Measurements from ENCODE around the gene TMEM134. TPM values are rescaled to one million over a fixed set of nuclear protein-coding genes. Genes with fewer than 3 reads are reported as not detected.

TMEM134 gene
- total RNA-seq, 1 experiment from 2014 or later = 99.7 TPM

- Histone ChIP-seq H3K36me3 (ENCODE audit: insufficient read depth, low read length) (no peaks in the 10 kb centered on the region), H3K9me2 (replicated peaks; ENCODE audit: insufficient read depth, low read length) (no peaks in the 10 kb centered on the region), H3K9me3 (ENCODE audit: low read length) (no peaks in the 10 kb centered on the region), H2AFZ (ENCODE audit: low read length) (no peak overlapping the region), H3K27ac (ENCODE audit: low read length) (peak overlapping the region; percentile 41), H4K20me1 (ENCODE audit: insufficient read depth, low read depth, low read length) (no peaks in the 10 kb centered on the region), H3K79me2 (ENCODE audit: low read length) (peaks cover 23% of the 10 kb centered on the region), H3K4me2 (ENCODE audit: low read depth, low read length, poor library complexity, severe bottlenecking) (peak overlapping the region; percentile 86), H3K27me3 (ENCODE audit: low read length) (no peaks in the 10 kb centered on the region), H3K4me3 (ENCODE audit: low read length) (peak overlapping the region; percentile 68), H3K4me1 (ENCODE audit: low read length) (peaks cover 59% of the 10 kb centered on the region), H3K9ac (ENCODE audit: low read length) (peak overlapping the region; percentile 73)
- no peak for DNase-seq
Observed at GRCh38 chr11:67463680-67464410, 5.2 kb downstream of the TMEM134 start.

- no peaks in the 10 kb centered on the region for H3K36me3 ChIP-seq (ENCODE audit: insufficient read depth, low read length)
- no peak for DNase-seq
- no peak overlapping the region for H3K27ac ChIP-seq (ENCODE audit: low read length)
- no peaks in the 10 kb centered on the region for H3K9me2 ChIP-seq (replicated peaks; ENCODE audit: insufficient read depth, low read length)
- H3K4me2 ChIP-seq (ENCODE audit: low read depth, low read length, poor library complexity, severe bottlenecking) = no peak overlapping the region
- no peaks in the 10 kb centered on the region for H4K20me1 ChIP-seq (ENCODE audit: insufficient read depth, low read depth, low read length)
- H3K4me1 ChIP-seq (ENCODE audit: low read length) = peaks cover 62% of the 10 kb centered on the region
- no peaks in the 10 kb centered on the region for H3K27me3 ChIP-seq (ENCODE audit: low read length)
- no peaks in the 10 kb centered on the region for H3K9me3 ChIP-seq (ENCODE audit: low read length)
- no peak overlapping the region for H2AFZ ChIP-seq (ENCODE audit: low read length)
- H3K4me3 ChIP-seq (ENCODE audit: low read length) = no peak overlapping the region
- H3K9ac ChIP-seq (ENCODE audit: low read length) = no peak overlapping the region
- peaks cover 16% of the 10 kb centered on the region for H3K79me2 ChIP-seq (ENCODE audit: low read length)
Observed at GRCh38 chr11:67463186-67463585, 5.9 kb downstream of the TMEM134 start.

- Histone ChIP-seq H3K4me1 (ENCODE audit: low read length) (peaks cover 27% of the 10 kb centered on the region), H3K4me2 (ENCODE audit: low read depth, low read length, poor library complexity, severe bottlenecking) (no peak overlapping the region), H3K9me2 (replicated peaks; ENCODE audit: insufficient read depth, low read length) (no peaks in the 10 kb centered on the region), H3K27me3 (ENCODE audit: low read length) (no peaks in the 10 kb centered on the region), H3K27ac (ENCODE audit: low read length) (peak overlapping the region; percentile 94; the same call in 1 of the 2 replicates), H3K9ac (ENCODE audit: low read length) (0 out of 2 replicates have a peak overlapping the region, but pooled peaks have one; percentile 59), H3K36me3 (ENCODE audit: insufficient read depth, low read length) (no peaks in the 10 kb centered on the region), H2AFZ (ENCODE audit: low read length) (no peak overlapping the region), H4K20me1 (ENCODE audit: insufficient read depth, low read depth, low read length) (no peaks in the 10 kb centered on the region), H3K4me3 (ENCODE audit: low read length) (no peak overlapping the region), H3K9me3 (ENCODE audit: low read length) (no peaks in the 10 kb centered on the region), H3K79me2 (ENCODE audit: low read length) (no peaks in the 10 kb centered on the region)
- DNase-seq = no peak
Observed at GRCh38 chr11:67458266-67458665, 10.8 kb downstream of the TMEM134 start.

GRCh38 chr11:67457453-67457852 lies 11.6 kb downstream of the TMEM134 start:
- Histone ChIP-seq H2AFZ (ENCODE audit: low read length) (no peak overlapping the region), H3K4me1 (ENCODE audit: low read length) (peaks cover 27% of the 10 kb centered on the region), H4K20me1 (ENCODE audit: insufficient read depth, low read depth, low read length) (no peaks in the 10 kb centered on the region), H3K9me2 (replicated peaks; ENCODE audit: insufficient read depth, low read length) (no peaks in the 10 kb centered on the region), H3K9ac (ENCODE audit: low read length) (no peak overlapping the region), H3K36me3 (ENCODE audit: insufficient read depth, low read length) (no peaks in the 10 kb centered on the region), H3K4me2 (ENCODE audit: low read depth, low read length, poor library complexity, severe bottlenecking) (no peak overlapping the region), H3K4me3 (ENCODE audit: low read length) (no peak overlapping the region), H3K79me2 (ENCODE audit: low read length) (no peaks in the 10 kb centered on the region), H3K27me3 (ENCODE audit: low read length) (no peaks in the 10 kb centered on the region), H3K27ac (ENCODE audit: low read length) (no peak overlapping the region), H3K9me3 (ENCODE audit: low read length) (no peaks in the 10 kb centered on the region)
- DNase-seq = no peak

GRCh38 chr11:67456068-67456705 lies 12.9 kb downstream of the TMEM134 start:
- Histone ChIP-seq H3K4me3 (ENCODE audit: low read length) (no peak overlapping the region), H2AFZ (ENCODE audit: low read length) (no peak overlapping the region), H3K79me2 (ENCODE audit: low read length) (no peaks in the 10 kb centered on the region), H3K9me3 (ENCODE audit: low read length) (no peaks in the 10 kb centered on the region), H3K9me2 (replicated peaks; ENCODE audit: insufficient read depth, low read length) (no peaks in the 10 kb centered on the region), H3K4me1 (ENCODE audit: low read length) (peaks cover 25% of the 10 kb centered on the region), H3K27me3 (ENCODE audit: low read length) (no peaks in the 10 kb centered on the region), H3K36me3 (ENCODE audit: insufficient read depth, low read length) (no peaks in the 10 kb centered on the region), H3K9ac (ENCODE audit: low read length) (no peak overlapping the region), H4K20me1 (ENCODE audit: insufficient read depth, low read depth, low read length) (no peaks in the 10 kb centered on the region), H3K4me2 (ENCODE audit: low read depth, low read length, poor library complexity, severe bottlenecking) (no peak overlapping the region), H3K27ac (ENCODE audit: low read length) (no peak overlapping the region)
- no peak for DNase-seq

- no peak for DNase-seq
- H2AFZ ChIP-seq (ENCODE audit: low read length) = no peak within 1 kb of the TSS
- no peaks in the 10 kb centered on the region for H3K27me3 ChIP-seq (ENCODE audit: low read length)
- no peaks in the 10 kb centered on the region for H3K36me3 ChIP-seq (ENCODE audit: insufficient read depth, low read length)
- peaks cover 17% of the 10 kb centered on the region for H3K4me1 ChIP-seq (ENCODE audit: low read length)
- no peak within 1 kb of the TSS for H3K9ac ChIP-seq (ENCODE audit: low read length)
- H3K79me2 ChIP-seq (ENCODE audit: low read length) = no peaks in the 10 kb centered on the region
- no peak within 1 kb of the TSS for H3K4me2 ChIP-seq (ENCODE audit: low read depth, low read length, poor library complexity, severe bottlenecking)
- H4K20me1 ChIP-seq (ENCODE audit: insufficient read depth, low read depth, low read length) = no peaks in the 10 kb centered on the region
- no peak within 1 kb of the TSS for H3K4me3 ChIP-seq (ENCODE audit: low read length)
- H3K9me2 ChIP-seq (replicated peaks; ENCODE audit: insufficient read depth, low read length) = no peaks in the 10 kb centered on the region
- H3K27ac ChIP-seq (ENCODE audit: low read length) = no peak within 1 kb of the TSS
- no peaks in the 10 kb centered on the region for H3K9me3 ChIP-seq (ENCODE audit: low read length)
Observed at GRCh38 chr11:67455054-67455453, 14.0 kb downstream of the TMEM134 start, which contains the start of gene CABP4. Gene CABP4 (plus strand): TSS chr11:67455354. CDS start chr11:67455424, 70 bp downstream.

- no peaks in the 10 kb centered on the region for H3K79me2 ChIP-seq (ENCODE audit: low read length)
- H3K4me1 ChIP-seq (ENCODE audit: low read length) = peaks cover 12% of the 10 kb centered on the region
- H3K27ac ChIP-seq (ENCODE audit: low read length) = no peak overlapping the region
- H3K4me2 ChIP-seq (ENCODE audit: low read depth, low read length, poor library complexity, severe bottlenecking) = no peak overlapping the region
- no peak overlapping the region for H2AFZ ChIP-seq (ENCODE audit: low read length)
- no peaks in the 10 kb centered on the region for H3K9me3 ChIP-seq (ENCODE audit: low read length)
- no peak overlapping the region for H3K9ac ChIP-seq (ENCODE audit: low read length)
- DNase-seq = no peak
- H4K20me1 ChIP-seq (ENCODE audit: insufficient read depth, low read depth, low read length) = no peaks in the 10 kb centered on the region
- no peaks in the 10 kb centered on the region for H3K27me3 ChIP-seq (ENCODE audit: low read length)
- no peaks in the 10 kb centered on the region for H3K9me2 ChIP-seq (replicated peaks; ENCODE audit: insufficient read depth, low read length)
- H3K4me3 ChIP-seq (ENCODE audit: low read length) = no peak overlapping the region
- no peaks in the 10 kb centered on the region for H3K36me3 ChIP-seq (ENCODE audit: insufficient read depth, low read length)
Observed at GRCh38 chr11:67453816-67454732, 15.0 kb downstream of the TMEM134 start.
